ENCODE measurements around the gene TMEM9.

- TF ChIP-seq CTCF (IDR thresholded peaks at IDR 0.05) (no peak), EP300 (IDR thresholded peaks at IDR 0.05) (no peak)
Observed at GRCh38 chr1:201111156-201111555, 43.1 kb downstream of the TMEM9 start.

Data from stomach (tissue), 4 donors.